ENCODE results near the gene MOB3B.

MOB3B gene

DNA sequence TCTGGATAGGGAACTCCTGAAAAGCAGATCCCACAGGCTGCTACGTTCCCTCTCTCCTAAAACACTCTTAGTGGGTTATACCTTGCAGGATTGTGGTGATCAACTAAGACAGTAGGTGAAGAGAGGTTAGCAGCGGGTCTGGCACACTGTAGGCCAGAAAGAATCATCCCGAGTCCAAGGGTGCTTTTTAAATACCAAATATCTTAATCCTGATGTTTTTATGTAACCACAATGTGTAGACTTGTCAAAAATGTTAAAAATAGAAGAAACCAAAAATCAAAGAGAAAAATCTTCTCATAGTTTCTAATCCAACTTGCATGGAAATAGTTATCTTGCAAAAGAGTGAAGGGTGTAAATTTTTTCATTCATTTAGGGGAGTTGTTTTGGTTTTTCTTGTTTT lies 57.8 kb downstream of the MOB3B start:
- CTCF ChIA-PET = no interaction called here
- DNase-seq (ENCODE audit: low spot score) = no peak
- POLR2A ChIA-PET (ENCODE audit: low non-redundant PET) = no interaction called here
- H3K27ac ChIP-seq = no peak overlapping the region
- no peak for TF ChIP-seq CTCF (conservative IDR thresholded peaks at IDR 0.05; ENCODE audit: low read depth)

- DNase-seq (ENCODE audit: low spot score) = no peak
- ChIA-PET CTCF (no interaction called here), POLR2A (ENCODE audit: low non-redundant PET) (no interaction called here)
- TF ChIP-seq CTCF (conservative IDR thresholded peaks at IDR 0.05; ENCODE audit: low read depth) = no peak
- no peak overlapping the region for H3K27ac ChIP-seq
Observed at GRCh38 chr9:27471366-27471765, 58.2 kb downstream of the MOB3B start.

DNA sequence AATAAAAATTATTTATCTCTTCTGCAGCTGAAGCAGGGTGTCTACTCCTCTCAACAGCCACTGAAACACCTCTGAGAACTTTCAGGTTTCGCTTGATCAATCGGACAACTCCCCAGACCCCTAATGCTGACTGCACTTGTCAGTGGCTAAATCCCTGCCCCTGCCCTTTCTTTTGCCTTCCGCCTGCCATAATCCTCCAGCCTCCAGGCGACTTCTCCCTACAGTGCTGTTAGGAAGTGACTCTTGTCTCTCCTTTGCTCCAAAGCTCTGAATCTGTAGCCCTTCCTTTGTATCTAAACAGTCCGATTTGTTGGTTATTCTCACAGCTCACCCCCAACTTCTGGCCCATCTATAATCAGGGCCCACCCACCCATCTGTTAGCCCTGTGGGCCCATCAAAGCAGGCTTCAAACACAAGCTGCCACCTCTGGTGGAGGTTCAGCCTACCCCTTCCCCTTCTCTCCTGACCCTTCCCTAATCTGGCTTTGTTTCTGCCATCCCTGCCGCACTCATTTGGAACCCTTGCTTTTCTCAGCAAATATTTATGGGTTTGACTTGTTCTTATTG lies 59.2 kb downstream of the MOB3B start:
- CTCF ChIA-PET = interaction anchor here (1.5 kb wide), 1 partner anchor 137 kb away, joined by 4 read pairs; no protein-coding TSS in a partner anchor
- H3K27ac ChIP-seq = peak overlapping the region; percentile 2; the same call in 1 of the 2 replicates
- DNase-seq (ENCODE audit: low spot score) = no peak
- POLR2A ChIA-PET (ENCODE audit: low non-redundant PET) = no interaction called here
- TF ChIP-seq CTCF (conservative IDR thresholded peaks at IDR 0.05; ENCODE audit: low read depth) = no peak

GRCh38 chr9:27469550-27469949 lies 60.1 kb downstream of the MOB3B start:
- ChIA-PET CTCF (interaction anchor here (0.6 to 1.5 kb wide), 2 partner anchors 136 to 409 kb away, joined by 4 read pairs; no protein-coding TSS in a partner anchor), POLR2A (ENCODE audit: low non-redundant PET) (no interaction called here)
- DNase-seq (ENCODE audit: low spot score) = no peak

DNA sequence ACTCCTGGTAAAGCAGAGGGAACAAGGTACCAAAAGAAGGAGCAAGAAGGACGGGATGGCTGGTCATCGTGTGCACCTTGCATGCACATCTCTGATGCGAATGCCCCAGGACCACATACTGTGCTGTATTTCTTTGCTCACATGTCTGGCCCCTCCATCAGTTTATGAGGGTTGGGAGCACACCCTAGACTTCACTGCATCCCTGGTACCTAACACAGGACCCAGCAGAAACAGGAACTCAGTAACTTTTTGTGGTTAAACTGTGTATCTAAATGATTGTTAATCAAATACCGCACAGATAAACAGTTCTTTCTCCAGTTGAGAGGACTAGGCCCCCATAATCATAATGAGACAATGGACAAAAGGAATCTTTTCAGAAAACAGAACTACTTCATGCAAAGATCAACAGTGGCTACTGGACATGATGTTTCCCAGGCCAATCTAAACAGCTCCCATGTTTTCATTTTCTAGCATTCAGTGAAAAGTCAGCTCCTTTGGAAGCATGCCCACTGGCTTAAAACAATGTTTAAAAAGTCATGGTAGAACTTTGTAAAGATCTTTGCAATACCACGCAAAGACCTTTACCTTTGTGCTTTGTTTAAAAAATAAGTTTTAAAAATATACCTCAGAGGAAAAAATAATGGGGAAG lies 61.0 kb downstream of the MOB3B start:
- H3K27ac ChIP-seq = no peak overlapping the region
- CTCF ChIA-PET = interaction anchor here (1.1 kb wide), 1 partner anchor 136 kb away, joined by 3 read pairs; no protein-coding TSS in a partner anchor
- POLR2A ChIA-PET (ENCODE audit: low non-redundant PET) = no interaction called here
- DNase-seq (ENCODE audit: low spot score) = no peak
- no peak for TF ChIP-seq CTCF (conservative IDR thresholded peaks at IDR 0.05; ENCODE audit: low read depth)

More at GRCh38 chr9:27469550-27469949, 60.1 kb downstream of the MOB3B start:
- no peak overlapping the region for H3K27ac ChIP-seq
- TF ChIP-seq CTCF (conservative IDR thresholded peaks at IDR 0.05; ENCODE audit: low read depth) = no peak

DNA sequence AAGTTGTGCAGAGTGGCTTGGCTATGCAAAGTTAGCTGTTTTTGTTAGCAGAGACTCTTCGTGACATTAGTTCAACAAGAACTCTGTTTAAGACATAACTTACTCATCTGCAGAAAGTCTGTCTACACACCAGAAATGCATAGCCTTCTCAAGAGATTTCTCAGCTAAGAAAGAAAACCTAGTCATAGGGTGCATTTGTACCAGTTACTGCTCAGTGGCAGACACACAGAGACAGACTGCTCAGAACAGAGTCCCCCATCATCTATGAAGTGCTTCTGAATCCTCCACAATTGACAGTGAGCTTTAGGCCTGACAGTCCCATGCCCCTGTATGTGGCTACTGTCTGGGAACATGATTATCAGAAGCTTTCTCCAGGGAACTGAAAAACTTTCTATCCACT lies 61.6 kb downstream of the MOB3B start:
- no peak for DNase-seq (ENCODE audit: low spot score)
- no peak overlapping the region for H3K27ac ChIP-seq
- ChIA-PET CTCF (interaction anchor here (1.1 kb wide), 1 partner anchor 135 kb away, joined by 3 read pairs; no protein-coding TSS in a partner anchor), POLR2A (ENCODE audit: low non-redundant PET) (no interaction called here)
- TF ChIP-seq CTCF (conservative IDR thresholded peaks at IDR 0.05; ENCODE audit: low read depth) = no peak

Measured in RWPE1 (cell line).